Measurements from ENCODE around the gene CELF1. TPM values are rescaled to one million over a fixed set of nuclear protein-coding genes. Genes with fewer than 3 reads are reported as not detected.

CELF1 gene
- total RNA-seq, 1 donor from 2014 or later: 136 TPM

DNA sequence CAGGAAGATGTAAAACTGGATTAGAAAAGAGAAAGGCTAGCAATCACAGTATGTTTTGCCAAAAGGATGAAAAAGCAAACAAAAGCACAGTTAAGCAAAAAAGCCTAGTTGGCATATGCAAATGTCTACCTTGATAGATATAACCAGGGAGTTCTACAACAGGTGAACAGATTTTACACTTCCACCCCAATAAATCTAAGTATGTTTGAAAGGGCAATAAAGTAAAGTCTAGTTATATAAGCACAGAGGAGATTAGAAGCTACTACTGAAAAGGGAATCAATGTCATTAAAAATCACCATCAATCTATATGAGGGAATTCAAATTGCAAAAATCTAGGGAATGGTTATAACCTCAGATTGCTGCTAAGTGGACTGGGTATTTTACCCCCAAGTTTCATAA lies 49.7 kb downstream of the CELF1 start:
- ChIA-PET POLR2A (no interaction called here), CTCF (no interaction called here)
- no peak overlapping the region for H3K27ac Mint-ChIP-seq
- peaks cover 71% of the 10 kb centered on the region for H3K4me1 Mint-ChIP-seq
- ATAC-seq (ENCODE audit: low read depth): no peak
- no peak for DNase-seq
- no peaks in the 10 kb centered on the region for H3K27me3 Mint-ChIP-seq
- TF ChIP-seq, protein P1, sequence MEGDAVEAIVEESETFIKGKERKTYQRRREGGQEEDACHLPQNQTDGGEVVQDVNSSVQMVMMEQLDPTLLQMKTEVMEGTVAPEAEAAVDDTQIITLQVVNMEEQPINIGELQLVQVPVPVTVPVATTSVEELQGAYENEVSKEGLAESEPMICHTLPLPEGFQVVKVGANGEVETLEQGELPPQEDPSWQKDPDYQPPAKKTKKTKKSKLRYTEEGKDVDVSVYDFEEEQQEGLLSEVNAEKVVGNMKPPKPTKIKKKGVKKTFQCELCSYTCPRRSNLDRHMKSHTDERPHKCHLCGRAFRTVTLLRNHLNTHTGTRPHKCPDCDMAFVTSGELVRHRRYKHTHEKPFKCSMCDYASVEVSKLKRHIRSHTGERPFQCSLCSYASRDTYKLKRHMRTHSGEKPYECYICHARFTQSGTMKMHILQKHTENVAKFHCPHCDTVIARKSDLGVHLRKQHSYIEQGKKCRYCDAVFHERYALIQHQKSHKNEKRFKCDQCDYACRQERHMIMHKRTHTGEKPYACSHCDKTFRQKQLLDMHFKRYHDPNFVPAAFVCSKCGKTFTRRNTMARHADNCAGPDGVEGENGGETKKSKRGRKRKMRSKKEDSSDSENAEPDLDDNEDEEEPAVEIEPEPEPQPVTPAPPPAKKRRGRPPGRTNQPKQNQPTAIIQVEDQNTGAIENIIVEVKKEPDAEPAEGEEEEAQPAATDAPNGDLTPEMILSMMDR (IDR thresholded peaks at IDR 0.05): no peak
- no peak overlapping the region for H3K4me3 Mint-ChIP-seq
- peaks cover 42% of the 10 kb centered on the region for H3K36me3 Mint-ChIP-seq (ENCODE audit: low read depth)
- H3K9me3 Mint-ChIP-seq: no peaks in the 10 kb centered on the region
- intact Hi-C loops (cut with micrococcal nuclease): loop anchor here (10.0 kb wide), 1 partner anchor 352 kb away; no protein-coding TSS in a partner anchor

DNA sequence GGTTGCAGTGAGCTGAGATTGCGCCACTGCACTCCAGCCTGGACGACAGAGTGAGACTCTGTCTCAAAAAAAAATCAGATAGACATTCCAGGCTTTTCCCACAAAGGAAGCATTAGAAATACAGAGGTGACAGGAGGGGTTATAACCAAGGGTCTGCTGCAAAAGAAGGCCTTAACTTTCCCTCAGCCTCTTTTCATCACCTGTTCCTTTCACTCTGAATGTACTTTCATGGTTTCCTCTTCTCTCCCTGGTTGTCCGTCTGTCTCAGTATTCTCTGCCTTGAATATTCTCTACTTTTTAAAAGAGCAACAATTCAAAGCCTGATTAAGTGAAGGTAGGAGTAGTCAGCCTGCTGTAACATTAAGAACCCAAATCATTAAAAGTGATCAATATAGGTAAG lies 50.2 kb downstream of the CELF1 start:
- H3K4me3 Mint-ChIP-seq: no peak overlapping the region
- intact Hi-C loops (cut with micrococcal nuclease): loop anchor here (10.0 kb wide), 1 partner anchor 352 kb away; no protein-coding TSS in a partner anchor
- ATAC-seq (ENCODE audit: low read depth): no peak

DNA sequence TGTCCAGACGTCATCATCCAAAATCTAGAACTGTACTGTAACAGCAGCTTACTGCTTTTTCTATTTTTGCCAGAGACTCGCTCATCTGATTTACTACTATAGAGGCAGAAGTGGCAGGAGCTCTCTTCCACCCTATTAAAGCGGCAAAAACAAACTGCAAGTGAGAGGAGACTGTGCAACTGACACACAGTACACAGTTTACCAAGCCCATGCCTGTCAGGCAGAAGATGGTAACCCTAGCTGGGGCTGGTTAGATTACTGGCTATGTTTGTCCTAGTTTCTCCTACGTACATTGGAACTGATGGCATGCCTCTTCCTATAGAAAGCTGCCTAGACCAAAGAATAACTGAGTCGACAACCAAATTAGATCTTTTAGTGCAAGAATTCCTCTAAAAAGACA lies 51.8 kb downstream of the CELF1 start:
- ATAC-seq (ENCODE audit: low read depth) (no peak), DNase-seq (no peak)
- POLR2A ChIA-PET: interaction anchor here (0.6 to 1.3 kb wide), 3 partner anchors 11 to 108 kb away, joined by 3 to 5 read pairs (median 3); no protein-coding TSS in a partner anchor
- TF ChIP-seq, protein P1 (IDR thresholded peaks at IDR 0.05): no peak
- Mint-ChIP-seq H3K27ac (no peak overlapping the region), H3K4me3 (no peak overlapping the region), H3K27me3 (no peaks in the 10 kb centered on the region), H3K36me3 (ENCODE audit: low read depth) (peaks cover 45% of the 10 kb centered on the region), H3K9me3 (no peaks in the 10 kb centered on the region), H3K4me1 (peaks cover 55% of the 10 kb centered on the region)
- CTCF ChIA-PET: no interaction called here
- intact Hi-C loops (cut with micrococcal nuclease): loop anchor here (10.0 kb wide), 1 partner anchor 354 kb away; no protein-coding TSS in a partner anchor

More for the DNA sequence above, 50.2 kb downstream of the CELF1 start:
- no peak for DNase-seq
- H3K9me3 Mint-ChIP-seq: no peaks in the 10 kb centered on the region
- CTCF ChIA-PET: no interaction called here
- H3K27me3 Mint-ChIP-seq: no peaks in the 10 kb centered on the region
- H3K36me3 Mint-ChIP-seq (ENCODE audit: low read depth): peaks cover 46% of the 10 kb centered on the region
- TF ChIP-seq, protein P1 (IDR thresholded peaks at IDR 0.05): no peak
- peaks cover 70% of the 10 kb centered on the region for H3K4me1 Mint-ChIP-seq
- POLR2A ChIA-PET: no interaction called here
- H3K27ac Mint-ChIP-seq: no peak overlapping the region

- Mint-ChIP-seq H3K4me1 (peaks cover 53% of the 10 kb centered on the region), H3K4me3 (no peak overlapping the region), H3K27ac (peak overlapping the region; percentile 86), H3K9me3 (no peaks in the 10 kb centered on the region), H3K36me3 (ENCODE audit: low read depth) (peaks cover 44% of the 10 kb centered on the region), H3K27me3 (no peaks in the 10 kb centered on the region)
- ATAC-seq (ENCODE audit: low read depth) (no peak), DNase-seq (no peak)
- TF ChIP-seq, protein P1 (IDR thresholded peaks at IDR 0.05): no peak
- intact Hi-C loops (cut with micrococcal nuclease): loop anchor here (10.0 kb wide), 1 partner anchor 355 kb away; no protein-coding TSS in a partner anchor
- POLR2A ChIA-PET: interaction anchor here (0.6 to 1.3 kb wide), 2 partner anchors 12 to 13 kb away, joined by 3 read pairs; no protein-coding TSS in a partner anchor
- CTCF ChIA-PET: no interaction called here
Measured at GRCh38 chr11:47500121-47500520, 52.8 kb downstream of the CELF1 start.

- CTCF ChIA-PET: no interaction called here
- ATAC-seq (ENCODE audit: low read depth) (no peak), DNase-seq (no peak)
- POLR2A ChIA-PET: interaction anchor here (0.6 to 1.6 kb wide), 3 partner anchors 13 to 189 kb away, joined by 3 to 6 read pairs (median 3); partner anchors contain the start of gene CELF1
- TF ChIP-seq, protein P1 (IDR thresholded peaks at IDR 0.05): no peak
- Mint-ChIP-seq H3K4me1 (peaks cover 49% of the 10 kb centered on the region), H3K36me3 (ENCODE audit: low read depth) (peaks cover 41% of the 10 kb centered on the region), H3K4me3 (peak overlapping the region; percentile 58), H3K27me3 (no peaks in the 10 kb centered on the region), H3K9me3 (no peaks in the 10 kb centered on the region), H3K27ac (peak overlapping the region; percentile 86)
- intact Hi-C loops (cut with micrococcal nuclease): loop anchor here (1.0 to 10.0 kb wide), 3 partner anchors 9 to 355 kb away; no protein-coding TSS in a partner anchor
Measured at GRCh38 chr11:47499614-47500013, 53.3 kb downstream of the CELF1 start.
